Stimulated activated CD4-positive, alpha-beta T cell treated with anti-CD3 and anti-CD28 coated beads, Interleukin-15, amount 100 ng/mL, for 48 hours (primary cell): Measurements from ENCODE around the gene ZNF319.

Experiments used
- DNase-seq, 2 donors: peaks; one replicate each; pipeline ENCODE4 v3.0.0-alpha.2; 2020; ENCODE audit warnings: low read depth in 2 of 2

The ZNF319 gene

DNA sequence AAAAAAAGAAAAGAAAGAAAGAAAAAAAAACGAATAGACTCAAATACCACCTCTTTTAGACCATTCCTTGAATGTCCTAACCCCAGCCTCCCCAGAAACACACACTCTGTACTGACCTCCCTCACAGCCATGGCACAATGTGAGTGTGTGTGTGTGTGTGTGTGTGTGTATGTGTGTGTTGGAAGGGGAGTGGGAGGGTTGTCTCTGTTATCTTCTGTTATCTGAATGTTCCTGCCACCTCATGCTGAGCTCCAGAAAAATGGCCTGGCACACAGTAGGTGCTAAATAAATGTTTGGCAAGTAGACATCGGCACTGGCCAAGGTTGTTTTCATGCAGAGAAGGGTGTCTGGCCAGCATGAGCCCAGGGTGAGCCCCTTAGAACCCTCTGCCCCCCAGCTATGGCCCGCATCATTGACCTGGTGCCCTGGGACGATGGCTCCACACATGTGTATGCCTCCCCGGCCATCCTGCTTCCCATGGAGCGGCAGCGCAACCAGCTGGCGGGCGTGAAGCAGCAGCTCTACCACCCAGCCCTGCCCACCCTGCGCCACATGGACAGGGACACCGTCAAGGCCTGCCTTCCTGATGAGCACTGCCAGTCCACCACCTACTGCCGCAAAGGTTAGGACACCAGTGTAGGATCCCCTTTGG, 22.9 kb downstream of the ZNF319 start:
- DNase-seq = no peak

DNA sequence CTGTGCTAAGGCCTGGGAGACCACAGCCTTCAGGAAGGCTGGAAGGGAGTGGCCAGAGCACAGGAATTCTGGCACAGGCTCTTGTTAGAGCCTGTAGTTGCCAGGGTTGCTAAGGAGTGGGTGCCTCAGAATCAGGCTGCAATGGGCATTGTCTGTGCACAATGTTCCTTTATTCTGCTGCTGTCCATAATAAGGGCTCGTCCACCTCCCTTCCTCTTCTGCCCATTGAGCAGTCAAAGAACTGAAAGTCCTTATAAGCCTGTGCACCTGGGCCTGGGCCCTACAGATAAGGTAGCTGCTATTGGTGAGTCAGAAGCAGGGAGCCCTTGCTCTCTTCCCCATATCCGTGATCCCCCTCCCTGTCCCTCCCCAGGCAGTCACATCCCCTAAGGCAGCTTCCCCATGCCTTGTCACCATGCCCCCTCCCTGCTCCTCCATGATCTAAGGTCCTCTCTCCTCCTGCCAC, 24.1 kb downstream of the ZNF319 start:
- DNase-seq = no peak

DNA sequence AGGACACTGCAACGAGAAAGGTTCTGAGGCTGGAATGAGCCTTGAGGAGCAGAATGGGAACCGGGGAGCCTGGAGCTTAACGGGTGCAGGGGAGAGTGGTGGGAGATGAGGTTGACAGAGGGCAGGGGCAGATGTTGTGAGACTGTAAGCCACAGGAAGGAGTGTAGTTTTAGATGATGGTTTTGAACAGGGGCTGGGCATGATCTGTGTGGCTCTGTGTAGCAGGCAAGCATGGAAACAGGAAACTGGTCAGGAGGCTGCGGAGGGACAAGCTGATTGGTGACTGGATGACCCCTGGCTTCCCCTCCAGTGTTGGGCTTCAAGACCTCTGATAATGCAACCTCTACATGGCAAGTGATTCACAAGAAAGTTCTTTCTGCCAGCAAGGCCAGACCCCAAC, 28.2 kb downstream of the ZNF319 start:
- no peak for DNase-seq

DNA sequence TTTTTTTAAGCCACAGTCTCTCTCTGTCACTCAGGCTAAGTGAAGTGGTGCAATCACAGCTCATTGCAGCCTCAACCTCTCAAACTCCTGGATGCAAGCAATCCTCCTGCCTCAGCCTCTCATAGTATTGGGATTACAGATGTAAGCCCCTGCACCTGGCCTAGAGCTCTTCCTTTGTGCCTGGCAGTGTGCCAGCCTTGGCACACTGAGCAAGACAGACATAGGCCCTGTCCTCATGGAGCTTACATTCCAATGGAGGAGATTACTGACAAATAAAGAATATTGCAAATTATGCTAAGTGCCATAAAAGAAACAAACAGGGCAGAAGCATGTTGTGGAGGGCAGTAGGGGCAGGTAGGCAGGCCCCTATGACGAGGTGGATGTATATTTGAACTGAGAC, 28.6 kb downstream of the ZNF319 start:
- DNase-seq = no peak

DNA sequence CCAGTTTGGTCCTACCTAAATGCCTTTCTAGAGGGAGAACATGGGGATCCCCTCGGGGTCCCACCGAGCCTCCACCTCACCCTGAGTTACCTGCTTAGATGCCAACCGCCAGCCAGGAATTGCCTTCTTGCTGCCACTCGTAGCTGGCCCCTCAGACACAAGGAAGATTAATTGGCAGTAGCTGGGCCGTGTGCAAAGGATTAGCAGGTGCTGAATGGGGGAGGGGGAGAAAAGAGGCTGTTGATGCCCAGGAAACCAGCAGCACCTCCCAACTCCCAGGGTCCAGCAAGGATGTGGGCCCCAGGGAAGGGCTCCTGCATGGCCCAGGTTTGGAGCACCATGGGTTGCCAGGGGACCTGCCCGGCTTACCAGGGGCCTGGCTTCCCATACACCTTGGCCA, 29.5 kb downstream of the ZNF319 start, which contains the start of gene CNGB1:
CNGB1 (minus strand) TSS at position 159 of the 400 bp plus-strand sequence. CDS start 3,842 bp downstream, outside the sequence.
- DNase-seq = no peak

DNA sequence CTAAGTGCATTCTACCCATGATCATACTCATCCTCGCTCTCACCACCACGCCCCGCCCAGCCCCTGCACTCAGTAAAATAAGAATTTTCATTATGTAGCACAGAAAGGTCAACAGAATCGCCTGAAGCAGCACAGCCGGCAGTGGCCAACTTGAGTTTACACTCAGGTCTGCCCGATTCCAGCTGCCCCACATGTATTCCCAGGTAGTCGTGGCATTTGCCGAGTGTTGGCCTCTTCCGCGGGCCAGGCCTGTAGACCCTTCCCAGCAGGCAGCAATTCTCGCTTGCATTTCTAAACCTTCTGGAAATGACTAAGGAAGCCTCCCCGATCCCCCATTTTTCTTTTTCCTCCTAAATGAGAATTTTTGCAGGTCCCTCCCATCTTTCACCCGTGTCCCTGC, 30.2 kb downstream of the ZNF319 start:
- DNase-seq = no peak

DNA sequence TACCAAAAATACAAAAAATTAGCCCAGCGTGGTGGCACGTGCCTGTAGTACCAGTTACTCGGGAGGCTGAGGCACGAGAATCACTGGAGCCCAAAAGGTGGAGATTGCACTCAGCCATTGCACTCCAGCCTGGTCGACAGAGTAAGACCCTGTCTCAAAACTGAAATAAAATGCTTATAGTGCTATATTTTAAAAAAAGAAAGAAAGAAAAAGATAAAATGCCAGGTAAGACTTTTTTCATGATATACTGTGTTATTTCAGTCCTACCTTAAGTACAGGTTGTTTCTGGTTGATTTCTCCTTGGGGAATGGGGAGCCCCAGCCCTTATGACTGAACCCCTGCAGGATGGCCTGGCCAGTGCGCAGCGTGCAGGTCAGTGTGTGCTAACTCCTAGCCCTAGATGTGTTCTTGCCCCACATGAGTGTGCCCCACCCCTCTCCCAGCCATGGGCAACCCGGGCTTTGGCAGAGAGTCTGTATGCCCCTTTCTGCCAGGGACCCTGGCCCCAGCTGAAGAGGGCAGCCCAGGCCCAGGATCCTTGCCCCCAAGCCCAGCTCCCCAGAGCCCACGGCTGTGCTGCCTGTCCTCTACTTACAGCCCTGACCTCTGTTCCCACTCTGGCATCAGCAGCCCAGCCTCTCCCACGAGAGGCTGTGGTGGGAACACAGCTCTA, 30.9 kb downstream of the ZNF319 start:
- no peak for DNase-seq

DNA sequence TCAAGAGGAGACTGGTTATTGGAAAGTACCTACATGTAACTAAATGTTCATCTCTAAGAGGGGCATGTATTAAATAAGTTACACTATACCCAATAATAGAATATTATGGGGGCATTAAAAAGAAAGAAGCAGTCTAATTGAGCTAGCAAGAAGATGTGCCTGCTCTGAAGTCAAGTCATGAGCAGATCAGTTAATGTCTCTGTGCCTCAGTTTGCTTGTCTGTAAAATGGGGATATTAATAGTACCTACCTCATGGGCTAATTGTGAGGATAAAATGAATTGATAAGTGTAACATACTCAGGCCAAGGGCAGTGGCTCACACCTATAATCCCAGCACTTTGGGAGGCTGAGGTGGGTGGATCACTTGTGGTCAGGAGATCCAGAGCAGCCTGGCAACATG, 32.6 kb downstream of the ZNF319 start:
- no peak for DNase-seq

DNA sequence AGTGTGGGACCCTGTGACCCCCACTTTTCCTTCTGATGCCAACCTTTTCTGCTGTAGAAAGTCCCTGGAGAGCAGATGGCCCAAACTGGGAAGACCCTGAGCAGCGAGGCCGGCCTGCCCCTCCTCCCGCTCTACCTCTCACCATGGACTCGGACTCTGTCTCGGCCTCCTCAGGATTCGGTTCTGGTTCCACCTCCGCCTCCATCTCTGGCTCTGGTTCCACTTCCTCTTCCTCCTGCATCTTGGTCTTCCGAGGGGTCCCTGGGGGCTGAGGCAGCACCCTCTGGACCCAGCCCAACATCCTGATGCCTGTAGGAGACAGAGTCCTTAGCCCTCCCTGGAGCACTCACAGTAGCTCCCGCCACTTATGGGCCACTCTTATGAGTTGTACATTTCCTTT, 33.5 kb downstream of the ZNF319 start:
- no peak for DNase-seq

DNA sequence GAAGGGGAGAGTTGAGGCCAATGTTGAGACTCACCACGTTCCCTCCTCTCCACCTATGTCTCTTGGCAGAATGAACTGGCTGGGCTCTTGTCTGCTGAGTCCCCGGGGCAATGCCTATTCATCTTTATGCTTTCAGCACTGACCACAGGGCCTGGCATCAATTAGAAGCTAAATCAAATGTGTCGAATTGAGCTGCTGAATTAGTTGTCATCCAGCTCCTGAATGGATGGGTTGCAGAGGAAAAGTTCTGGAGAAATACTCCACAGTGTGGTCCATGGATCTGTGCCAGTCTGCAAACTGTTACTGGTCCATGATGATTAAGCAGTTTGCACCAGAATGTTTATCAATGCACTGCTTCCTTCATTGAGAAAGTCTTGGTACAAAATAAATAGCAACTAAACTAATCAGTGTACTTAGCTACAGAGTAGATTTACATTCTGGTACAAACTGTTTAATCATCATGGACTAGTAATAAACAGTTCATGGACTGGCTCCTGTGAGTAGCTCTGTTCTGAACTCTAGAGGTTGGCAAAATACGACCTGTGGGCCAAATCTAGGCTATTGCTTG, 34.2 kb downstream of the ZNF319 start:
- no peak for DNase-seq

DNA sequence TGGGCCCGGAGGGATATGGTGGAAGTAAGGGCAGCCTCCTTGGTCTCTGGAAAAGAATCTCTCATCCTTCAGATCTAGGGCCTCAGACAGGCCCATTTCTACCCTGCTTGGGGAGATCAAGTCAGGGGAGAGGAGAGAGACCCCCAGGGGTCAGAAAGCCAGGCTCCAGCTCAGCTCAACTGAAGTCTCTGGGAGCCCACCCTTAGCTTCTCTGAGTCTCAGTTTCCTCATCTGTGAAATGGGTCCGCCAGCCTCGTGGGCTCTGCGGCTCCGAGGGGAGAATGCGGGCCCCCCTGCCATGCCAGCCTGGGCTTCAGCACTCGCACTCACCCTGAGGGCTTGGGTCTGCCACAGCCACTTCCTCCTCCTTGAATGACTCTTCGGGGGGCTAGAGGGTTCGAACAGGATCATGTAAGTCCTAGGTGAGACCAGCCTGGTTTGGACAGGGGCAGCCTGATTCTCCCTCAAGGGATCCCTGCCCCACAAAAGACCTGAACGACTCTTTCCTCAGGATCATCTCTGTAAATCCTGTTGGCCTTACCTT, 36.2 kb downstream of the ZNF319 start:
- no peak for DNase-seq

DNA sequence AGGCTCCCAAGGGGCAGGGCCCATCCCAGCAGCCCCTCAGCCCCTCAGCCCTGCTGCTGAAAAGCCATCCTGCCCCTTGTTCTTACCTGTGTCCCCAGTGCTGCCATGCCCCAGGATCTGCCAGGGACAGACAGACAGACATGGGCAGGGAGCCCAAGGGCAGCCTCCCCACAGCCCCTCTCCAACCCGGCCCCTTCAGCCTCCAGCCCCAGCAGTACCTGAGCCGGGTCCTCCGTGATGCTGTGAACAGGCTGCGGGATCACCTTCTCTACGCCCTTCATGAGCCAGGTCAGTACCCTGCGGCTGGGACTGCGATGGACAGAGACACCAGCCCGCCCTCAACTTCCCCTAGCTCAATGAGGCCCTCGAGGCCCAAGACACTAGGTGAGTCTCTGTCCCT, 37.7 kb downstream of the ZNF319 start:
- no peak for DNase-seq

DNA sequence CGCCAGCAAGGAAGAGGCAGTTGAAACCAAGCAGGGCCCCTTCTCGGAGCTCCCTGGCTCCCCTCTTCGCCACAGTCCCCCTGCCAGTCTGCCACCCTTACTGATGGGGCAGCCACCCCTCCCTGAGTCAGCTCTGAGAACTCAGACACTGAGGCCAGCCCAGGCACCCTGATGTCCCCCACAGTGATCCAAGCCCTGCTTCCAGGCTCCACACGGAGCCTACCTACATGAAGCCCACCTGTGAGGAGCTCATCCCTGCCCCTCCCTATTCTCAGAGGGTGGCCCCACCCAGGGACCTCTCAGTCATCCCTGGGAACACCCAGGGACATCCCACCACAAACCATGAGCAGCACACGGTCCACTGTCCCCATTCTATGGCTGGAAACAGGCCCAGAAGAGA, 38.4 kb downstream of the ZNF319 start:
- DNase-seq = no peak

DNA sequence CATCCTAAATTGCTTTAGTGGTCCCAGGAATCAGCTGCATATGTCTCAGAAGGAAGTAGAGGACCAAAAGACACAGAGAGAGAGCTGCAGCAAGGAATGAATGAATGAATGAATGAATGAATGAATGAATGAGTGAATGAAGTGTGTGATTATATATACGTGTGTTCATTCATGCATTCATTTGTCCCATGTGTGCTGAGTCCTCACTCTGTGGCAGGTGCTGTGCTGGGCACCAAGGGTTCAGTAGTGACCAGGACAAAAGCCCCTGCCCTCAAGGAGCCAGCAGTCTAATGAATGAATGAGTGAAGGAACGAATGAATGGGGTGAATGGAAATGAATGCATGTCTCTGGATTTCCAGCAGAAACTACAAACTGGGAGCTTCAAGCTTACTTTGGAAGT, 38.9 kb downstream of the ZNF319 start:
- no peak for DNase-seq

DNA sequence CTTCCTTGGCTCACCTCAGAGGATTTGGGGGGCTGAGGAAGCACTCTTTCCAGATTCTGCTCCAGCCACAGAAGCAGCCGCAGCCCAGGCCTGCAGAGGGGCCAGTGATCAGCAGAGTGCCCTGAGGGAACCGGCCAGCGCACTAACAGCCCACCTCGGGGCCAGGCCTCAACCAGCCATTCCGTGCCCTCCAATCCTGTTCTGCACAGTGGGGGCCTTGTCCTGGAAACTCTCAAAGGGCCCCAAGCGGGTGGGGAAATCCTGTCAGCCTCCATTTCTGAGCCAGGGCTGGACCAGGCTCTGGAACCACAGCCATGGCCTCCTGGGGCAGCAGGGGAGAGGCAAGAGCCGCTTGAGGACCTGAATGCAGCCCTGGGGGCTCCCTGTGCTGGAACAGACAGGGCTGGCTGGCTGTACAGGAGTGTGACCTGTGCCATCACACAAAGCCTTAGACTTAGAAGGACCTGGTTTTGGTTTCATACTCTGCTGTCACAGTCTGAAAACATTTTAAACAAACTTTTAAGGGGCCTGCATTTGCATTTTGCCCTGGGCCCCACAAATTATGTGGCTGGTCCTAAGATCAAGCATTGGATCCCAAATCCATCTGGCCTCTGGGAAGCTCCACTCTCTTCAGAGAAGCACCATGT, 39.5 kb downstream of the ZNF319 start:
- DNase-seq = no peak

DNA sequence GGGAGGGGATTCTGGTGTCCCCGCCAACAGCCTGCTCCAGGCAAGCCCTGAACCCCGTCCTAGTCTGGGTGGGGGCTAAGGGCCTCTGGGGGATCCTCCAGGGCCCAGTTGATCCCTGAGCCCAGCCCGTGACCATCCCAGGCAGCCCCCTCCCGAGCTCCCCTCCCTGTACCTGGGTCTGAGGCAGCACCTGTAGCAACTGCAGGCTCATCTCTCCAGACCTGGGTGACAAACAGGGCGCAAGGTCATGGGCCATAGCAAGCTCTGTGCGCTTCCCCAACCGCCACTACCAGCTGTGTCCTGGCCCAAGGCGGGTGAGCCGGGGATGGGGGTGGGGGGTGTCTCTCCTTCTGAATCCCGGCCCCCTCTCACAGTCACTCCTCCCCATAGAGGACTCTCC, 40.2 kb downstream of the ZNF319 start:
- no peak for DNase-seq

DNA sequence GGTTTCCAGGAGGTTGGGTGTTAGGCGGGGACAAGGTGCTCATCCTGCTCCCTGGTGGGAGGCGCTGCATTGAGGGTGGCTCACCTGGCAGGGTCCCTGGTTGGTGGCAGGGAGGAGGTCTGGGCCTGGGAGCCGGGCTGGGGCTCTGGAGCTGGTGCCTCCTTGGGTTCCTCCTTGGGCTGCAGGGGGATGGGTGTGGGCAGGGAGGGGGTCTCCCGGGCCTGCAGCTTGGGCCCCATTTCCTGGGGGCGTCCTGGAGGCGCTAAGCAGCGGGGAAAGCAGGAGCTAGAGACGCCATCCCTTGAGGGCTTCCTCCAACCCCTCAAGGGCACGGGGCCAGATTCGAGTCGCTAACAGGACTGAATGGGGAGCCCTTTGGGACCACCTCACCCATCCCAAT, 40.7 kb downstream of the ZNF319 start:
- DNase-seq = no peak

DNA sequence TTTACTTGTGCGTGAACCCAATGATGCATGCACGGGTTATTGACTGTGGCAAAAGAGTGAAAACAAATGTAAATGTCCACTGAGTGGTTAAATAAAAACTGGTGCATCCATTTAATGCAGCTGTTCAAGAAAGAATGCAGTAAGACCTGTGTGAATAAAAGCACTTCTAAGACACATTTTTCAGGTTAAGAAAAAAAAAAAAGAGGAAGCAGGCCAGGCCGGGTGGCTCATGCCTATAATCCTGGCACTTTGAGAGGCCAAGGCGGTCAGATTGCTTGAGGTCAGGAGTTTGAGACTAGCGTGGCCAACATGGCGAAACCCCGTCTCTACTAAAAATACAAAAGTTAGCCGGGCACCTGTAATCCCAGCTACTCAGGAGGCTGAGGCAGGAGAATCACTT, 41.4 kb downstream of the ZNF319 start:
- no peak for DNase-seq

DNA sequence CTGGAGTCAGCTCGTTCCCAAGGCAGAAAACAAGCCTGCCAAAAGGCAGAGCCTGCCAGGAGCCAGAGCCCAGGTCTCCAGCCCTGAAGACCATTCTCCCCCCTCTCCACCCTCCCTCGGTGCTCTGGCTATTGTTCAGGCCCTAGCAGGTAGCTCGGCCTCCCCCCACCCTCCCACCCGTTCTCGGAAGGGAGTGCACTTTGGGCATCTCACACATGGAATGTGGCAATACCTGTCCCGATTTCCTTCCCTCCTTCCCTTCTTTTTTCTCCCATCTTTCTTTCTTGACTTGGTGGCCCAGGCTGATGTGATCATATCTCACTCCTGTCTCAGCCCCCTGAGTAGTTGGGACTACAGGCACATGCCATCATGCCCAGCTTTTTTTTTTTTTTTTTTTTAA, 41.9 kb downstream of the ZNF319 start:
- no peak for DNase-seq

DNA sequence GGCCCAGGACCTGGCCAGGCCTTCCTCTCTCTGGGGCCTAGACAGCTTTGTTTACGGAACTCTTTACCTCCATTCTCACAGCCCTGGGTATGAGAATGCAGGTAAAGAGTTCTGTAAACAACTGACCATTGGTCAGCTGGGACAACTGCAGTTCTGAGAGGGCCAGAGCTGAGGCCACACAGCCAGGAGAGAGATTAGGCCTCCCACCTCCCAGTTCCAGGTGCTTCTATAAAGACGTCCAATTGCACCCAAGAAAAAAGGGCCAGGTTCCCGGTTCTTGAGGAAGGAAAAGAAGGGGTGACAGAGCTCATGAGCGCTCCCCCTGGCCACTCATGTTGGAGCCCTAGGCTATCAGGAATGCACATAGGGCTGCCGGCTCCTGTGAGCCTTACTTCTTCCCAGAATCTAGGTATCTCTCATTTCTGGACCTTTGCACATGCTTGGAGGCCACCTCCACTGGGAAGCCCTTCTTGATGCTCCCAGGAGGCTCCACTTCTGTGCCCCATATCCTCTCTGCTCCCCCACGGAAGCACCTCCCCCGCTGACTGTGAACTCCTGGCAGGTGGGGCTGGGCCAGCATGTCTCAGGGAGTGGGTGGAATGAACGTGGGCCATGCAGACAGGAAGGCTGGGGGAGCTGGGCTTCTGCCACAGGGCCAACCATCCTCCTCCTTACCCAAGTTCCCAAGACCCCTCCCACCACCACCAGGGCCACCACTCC, 42.6 kb downstream of the ZNF319 start:
- no peak for DNase-seq

DNA sequence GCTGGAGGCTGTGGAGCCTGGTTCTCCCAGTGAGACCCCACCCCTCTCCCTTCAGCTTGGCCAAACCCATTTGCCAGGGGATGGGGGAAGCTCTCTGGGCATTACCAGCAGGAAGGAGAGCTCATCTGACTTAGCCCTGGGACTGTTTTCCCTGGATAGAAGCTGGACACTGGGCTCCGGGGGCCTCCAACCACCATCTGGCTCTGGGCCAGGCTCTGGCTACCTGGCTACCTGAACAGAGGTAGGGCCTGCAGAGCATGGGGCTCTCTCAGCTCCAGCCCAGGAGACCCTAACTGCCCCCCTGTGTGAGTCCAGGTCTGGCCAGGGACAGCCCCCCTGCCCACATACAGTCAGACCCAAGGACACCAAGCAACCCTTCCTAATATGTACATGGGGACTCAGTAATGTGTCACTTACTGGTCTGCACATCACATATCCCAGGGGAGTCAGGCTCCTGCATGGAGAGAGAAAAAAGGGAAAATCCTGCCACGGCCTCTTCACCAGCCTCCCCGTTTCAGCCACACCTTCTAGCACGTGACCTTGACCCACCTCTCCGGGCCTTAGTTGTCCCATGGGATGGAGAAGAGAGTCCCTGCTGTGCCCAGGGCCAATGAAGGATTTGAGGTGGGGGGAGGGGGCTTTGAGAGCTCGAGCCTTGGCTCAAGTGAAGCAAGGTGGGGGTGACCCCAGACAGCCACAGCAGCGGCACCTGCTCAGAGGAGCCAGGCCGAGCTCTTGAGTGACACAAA, 43.4 kb downstream of the ZNF319 start:
- no peak for DNase-seq
